NOMO-1 treated with DMSO at 0.1 percent for 48 hours (cell line): Measurements from ENCODE around the gene UGDH.
A peak's percentile ranks its signal among the peaks of the same experiment; 100 is the strongest.
"Not testable (repeated sequence)": the region's sequence is repeated elsewhere in the genome, so short reads cannot be mapped to it uniquely, and the experiment has no call there.

Experiments used
- DNase-seq: peaks from one replicate; lab custom pipeline; 2025; ENCODE audit not compliant: unreplicated experiment; lab: John Stamatoyannopoulos, UW

UGDH gene

DNA sequence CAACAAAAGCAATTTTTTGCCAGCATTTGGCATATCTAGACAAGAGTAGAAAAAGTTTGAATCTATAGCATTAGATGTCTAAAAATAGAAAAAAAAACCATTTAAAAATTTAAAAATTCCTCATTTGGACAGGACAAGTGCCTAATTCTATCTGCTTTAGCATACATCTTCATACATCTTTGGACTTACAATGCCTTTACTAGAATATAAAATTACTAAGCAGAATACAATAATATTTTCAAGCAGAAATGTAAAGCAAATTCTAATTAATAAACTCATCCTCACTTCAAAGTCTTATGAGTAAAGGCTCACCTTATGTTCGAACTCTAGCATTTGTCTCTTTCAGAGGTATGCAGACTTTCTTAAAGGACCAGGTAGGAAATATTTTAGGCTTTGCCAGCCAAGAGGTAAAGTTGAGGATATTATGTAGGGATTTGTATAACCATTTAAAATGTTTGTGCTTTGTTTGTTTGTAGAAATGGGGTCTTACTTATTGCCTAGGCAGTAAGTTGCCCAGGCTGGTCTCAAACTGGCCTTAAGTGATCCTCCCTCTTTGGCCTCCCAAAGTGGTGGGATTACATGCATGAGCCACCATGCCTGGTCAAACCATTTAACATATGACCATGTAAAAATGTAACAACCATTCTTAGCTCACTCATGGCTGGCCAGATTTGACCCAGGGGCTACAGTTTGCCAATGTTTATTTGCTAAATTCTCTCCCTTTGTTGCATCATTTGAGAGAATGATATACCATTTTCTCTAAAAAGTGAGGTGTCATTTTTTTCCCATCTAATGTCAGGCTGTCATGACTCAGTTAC lies 29.1 kb downstream of the UGDH start:
- DNase-seq, result no peak

DNA sequence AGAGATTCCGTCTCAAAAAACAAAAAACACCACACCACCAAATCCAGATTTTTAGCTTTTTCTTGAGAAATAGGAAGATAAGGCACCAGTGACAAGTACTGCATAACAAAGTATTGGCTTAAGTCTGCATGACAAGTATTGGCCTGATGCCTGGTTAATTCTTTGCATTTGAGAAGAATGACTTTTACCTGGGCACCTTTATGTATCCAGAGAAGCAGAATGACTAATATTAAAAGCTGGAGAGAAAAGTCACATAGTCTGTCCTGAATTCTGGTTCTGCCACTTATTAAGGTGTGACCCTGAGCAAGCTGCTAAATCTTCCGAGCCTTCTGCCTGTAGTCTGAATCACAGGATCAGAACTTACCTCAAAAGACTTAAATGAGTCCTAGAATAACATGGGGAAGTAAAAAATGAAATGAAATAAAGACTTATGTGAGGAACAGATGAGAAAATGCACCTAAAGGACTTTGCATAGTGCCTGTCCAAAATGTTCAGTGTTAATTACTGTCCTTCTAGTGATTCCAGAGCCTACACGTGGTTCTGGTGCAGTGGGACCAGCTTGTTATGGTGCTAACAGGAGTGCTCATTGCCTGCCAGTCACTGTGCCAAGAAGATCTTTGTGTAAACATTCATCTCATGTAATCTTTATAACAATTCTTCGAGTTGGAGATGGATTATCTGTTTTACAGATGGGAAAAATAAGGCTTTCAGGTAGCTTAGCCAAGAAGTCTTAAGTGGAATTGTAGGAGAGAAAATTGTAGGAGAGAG lies 31.6 kb downstream of the UGDH start:
- no peak for DNase-seq

DNA sequence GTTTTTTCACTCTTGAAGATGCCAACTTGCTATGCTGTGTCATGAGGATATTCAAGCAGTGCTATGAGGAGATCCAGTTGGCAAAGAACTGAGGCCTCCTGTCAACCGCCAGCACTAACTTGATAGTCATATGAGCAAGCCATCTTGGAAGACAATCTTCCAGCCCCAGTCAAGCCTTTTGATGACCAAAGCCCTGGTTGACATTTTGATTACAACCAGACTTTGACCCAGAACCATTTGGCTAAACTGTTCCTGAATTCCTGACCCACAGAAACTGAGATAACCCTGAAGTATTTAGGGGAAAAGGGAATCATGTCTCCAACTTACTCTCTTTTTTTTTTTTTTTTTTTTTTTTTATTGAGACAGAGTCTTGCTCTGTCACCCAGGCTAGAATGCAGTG lies 32.9 kb downstream of the UGDH start:
- DNase-seq, result no peak

DNA sequence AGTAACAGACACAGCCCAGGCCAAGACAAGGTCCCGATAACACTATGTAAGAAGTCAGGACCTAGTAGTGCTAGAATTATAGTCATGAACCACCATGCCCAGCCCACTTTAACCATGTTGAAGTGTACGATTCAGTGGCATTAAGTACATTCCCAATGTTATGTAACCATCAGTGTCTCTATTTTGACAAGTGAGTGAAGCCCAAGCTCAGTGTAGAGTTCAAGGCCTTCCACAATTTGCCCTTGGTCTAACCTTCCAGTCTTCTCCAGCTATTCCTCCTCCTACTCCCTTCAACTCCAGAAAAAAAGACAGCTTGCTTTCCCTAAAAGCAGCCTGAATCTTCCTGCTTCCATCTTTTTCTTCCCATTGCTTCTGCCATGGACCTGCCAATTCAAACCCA lies 36.9 kb downstream of the UGDH start:
- no peak for DNase-seq

DNA sequence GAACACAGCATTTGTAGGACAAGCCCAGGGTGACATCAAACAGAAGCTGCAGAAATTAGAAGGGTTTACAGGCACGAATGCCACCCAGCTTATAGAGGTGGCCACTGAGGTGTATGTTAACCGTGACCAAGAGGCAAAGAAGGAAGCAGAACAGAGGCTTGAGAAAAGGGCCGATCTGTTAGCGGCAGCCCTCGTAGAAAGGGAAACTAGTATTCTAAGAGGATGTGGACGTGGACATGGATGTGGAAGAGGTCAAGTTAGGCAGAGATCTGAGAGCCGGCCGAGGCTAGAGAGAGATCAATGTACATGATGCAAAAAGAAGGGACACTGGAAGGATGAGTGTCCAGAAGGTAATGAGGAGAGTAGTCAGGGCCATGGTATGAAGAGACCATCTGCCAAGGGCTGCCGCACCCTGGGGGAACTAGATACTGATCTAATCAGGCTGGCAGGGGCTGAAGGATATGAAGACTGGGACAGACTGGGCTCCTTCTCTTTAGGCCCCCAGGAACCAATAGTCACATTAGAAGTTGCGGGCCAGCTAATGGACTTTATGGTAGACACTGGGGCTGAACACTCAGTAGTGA lies 40.9 kb downstream of the UGDH start:
- peak; percentile 14 for DNase-seq

DNA sequence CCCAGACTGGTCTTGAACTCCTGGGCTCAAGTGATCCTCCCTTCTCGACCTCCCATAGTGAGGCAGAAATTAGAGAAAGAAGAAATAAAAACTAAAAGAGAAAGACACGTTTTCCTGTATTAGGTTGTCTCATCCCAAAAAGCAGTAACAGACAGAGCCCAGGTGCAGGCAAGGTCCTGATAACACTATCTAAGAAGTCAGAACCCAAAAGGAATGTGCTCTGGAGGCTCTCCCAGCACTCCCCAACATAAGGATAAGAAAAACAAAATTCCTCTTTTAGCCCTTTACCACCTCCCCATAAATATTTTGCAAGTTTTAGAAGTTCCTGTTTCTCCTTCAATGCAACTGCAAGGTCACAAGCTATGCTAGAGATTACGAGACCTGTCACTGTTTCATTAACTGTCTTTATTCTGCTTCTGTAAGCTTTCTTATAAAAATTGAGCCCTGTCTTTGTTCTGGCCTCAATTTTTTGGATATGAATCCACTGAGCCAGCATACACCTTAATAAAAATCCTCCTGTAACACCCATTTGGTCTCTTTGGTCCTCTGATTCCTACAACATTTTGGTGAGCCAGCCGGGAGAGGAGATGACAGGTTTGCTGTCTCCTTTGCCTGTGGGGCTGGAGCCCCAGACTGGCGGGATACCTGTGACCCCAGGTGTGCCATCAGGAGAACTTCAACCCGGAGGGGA lies 42.5 kb downstream of the UGDH start:
- peak; percentile 80 for DNase-seq

DNA sequence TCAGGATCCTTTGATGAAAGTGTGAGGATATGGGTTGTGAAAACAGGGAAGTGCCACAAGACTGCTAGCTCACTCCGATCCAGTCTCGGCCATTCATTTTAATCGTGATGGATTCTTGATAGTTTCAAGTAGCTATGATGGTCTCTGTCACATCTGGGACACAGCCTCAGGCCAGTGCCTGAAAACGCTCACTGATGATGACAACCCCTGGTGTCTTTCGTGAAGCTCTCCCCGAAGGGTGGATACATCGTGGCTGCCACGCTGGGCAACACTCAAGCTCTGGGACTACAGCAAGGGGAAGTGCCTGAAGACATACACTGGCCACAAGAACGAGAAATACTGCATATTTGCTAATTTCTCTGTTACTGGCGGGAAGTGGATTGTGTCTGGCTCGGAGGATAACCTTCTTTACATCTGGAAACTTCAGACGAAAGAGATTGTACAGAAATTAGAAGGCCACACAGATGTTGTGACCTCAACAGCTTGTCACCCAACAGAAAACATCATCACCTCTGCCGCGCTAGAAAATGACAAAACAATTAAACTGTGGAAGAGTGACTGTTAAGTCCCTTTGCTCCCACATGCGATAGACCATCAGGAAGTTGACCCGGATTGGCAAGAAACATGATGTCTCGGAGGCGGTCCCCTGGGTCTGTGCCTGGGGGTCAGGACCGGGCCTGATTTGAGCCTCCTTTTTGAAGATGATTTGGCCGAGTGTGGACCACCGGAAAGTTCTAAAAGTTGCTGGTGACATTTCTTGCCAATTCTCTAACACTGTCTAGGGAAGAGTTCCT lies 46.1 kb downstream of the UGDH start:
- DNase-seq, result peak; percentile 80

DNA sequence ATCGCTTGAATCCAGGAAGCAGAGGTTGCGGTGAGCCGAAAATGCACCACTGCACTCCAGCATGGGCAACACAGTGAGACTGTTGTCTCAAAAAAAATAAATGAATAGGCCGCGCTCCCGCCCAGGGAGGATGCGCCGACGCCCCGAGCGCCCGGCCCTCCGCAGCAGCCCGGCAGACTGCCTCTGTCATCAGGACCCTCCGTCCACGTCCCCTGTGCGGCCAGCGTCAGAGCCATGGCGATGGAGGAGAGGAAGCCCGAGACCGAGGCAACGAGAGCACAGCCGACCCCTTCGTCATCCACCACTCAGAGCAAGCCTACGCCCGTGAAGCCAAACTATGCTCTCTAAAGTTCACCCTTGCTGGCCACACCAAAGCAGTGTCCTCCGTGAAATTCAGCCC lies 47.0 kb downstream of the UGDH start:
- DNase-seq, result no peak

DNA sequence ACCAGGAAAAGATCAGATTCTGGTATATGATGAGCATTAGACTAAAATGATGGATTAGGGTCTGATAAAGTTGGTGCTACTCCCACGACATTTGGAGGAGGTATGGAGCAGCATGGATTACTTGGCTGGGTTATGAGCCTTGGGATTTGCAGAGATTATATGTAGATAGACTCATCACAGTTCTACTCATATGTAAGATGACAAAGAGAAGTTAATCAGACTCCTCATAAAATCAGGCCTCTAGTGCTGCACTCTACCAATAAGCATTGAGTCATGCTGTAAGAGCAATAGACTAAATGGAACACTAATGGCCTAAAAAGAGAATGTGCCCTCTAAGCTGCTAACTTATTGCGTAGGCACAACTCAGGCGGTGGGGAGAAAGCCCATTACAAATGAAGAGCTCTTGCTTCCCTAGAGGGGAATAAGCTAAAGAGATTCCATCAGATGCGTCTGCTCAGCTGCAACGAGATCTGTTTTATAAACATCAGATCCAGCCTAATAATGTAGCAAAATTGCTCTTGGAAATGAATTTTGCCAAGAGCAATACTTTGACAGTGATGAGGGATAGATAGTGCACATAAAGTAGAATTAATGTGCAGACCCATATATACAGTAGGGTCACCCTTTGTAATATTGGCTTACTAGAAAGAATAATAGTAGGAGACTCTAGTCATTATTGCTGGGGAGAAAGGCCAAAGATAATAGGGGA lies 50.9 kb downstream of the UGDH start:
- no peak for DNase-seq

DNA sequence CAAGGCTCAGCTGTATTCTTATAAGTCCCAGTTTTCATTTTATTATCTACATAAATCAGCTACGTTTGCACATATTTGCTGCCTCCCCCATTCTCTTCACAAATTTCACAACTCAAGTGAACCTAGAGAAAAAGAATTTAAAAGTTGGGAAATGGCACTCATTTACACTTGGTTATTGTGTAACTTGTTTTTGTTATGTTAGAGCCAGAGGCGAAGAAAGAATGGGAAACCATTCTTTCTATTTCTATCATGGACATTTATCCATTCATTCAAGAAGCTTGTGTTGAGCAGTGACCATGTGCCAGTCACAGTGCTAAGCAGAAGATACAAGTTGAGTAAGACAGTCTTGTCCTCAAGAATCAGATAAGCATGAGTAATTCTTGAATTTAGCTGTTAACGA lies 54.8 kb downstream of the UGDH start:
- no peak for DNase-seq

DNA sequence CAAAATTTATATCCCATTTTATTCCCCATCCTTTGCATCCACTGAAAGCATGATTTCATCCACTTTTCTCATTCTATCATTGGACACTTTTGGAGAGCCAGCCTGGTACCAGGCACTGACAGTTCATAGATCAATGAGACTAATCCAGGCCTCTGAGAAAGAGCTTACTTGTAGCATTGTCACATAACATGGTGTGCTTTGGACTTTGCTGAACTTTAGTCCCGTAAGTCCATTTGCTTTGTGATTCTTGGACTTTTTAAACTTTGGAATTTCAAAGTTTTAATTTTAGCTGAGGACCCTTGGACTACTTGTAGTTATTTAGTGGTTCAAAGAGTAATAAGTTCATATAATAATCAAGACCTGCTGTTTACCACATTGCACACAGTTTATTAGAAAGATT lies 56.8 kb downstream of the UGDH start:
- DNase-seq, result no peak

DNA sequence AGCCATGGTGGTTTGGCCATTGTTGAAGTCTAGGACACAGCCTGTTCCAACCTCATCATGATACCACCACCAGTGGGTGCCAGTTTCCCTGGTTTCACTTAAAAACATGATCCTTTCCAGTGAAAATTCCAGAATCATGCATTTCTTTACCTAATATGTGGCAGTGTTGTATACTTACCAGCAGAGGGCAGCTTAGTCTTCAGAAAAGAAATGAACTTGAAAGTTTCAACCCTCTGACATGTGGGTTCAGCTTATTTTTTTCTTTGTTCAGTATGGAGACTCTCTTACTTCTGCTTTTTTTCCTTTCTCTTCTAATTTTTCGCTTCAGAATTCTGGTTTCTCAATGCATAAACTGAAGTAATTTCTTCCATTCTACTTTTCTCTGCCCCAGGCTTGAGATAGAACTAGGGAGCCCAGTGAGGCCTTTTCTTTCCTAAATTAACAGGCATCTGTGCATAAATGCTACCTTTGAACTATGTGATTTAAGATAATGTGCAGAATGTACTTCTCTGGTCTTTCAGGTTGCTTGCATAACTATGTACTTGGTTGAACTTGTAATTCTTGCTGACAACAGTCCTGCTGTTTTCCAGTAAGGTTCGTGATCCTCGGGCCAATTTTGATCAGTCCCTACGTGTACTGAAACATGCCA lies 57.7 kb downstream of the UGDH start:
- DNase-seq, result peak; percentile 95

DNA sequence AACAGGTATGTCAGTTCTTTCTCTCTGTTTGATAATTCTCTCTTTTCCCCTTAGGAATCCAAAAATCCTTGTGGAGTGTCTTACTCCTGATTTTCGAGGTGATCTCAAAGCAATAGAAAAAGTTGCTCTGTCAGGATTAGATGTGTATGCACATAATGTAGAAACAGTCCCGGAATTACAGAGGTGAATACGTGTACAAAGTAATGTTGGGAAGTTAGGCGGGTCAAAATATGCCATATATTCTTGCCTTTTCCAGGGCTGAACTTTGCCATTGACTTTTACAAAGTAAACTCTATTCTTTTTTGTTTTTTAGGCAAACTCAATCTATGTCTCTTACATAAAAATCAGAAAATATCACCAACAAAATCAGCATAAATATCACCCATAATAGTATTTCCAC lies 59.8 kb downstream of the UGDH start:
- DNase-seq, result no peak

DNA sequence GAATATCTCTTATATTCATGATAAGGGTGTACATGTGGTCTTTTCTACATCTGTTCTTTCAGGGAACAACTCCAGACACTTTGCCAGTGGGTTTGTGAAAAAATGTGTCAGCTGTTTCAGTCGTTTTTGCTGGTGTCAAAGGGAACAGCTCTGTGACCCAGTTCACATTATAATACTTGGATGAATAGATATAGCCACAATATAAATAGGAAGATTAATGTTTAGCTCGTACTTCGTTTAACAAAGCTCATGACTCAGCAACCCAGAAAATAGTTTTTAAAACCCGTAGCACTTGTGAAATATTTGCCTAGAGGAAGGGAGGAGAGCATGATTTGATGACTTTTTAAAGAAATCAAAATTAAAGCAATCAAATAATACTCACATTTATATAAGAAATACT lies 60.5 kb downstream of the UGDH start:
- DNase-seq, result no peak

DNA sequence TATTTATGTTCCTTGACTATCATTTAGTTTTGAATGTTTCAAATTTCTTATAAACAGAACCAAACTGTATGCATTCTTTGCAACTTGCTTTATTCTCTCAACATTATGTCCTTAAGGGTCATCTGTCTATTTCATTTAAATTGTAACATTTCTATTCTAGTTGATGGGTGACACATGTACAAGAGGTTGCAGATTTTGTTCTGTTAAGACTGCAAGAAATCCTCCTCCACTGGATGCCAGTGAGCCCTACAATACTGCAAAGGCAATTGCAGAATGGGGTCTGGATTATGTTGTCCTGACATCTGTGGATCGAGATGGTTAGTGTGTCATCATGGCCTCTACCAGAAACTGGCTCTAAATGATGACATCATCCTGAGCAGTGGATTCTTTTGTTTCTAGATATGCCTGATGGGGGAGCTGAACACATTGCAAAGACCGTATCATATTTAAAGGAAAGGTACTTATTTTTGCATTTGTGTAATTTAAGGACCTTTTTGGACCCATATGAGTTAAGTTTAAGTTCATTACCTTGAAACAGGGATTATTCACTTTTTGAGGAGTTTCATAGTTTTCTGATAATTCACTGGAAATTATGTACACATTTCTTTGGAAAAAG lies 62.2 kb downstream of the UGDH start:
- peak; percentile 40 for DNase-seq

DNA sequence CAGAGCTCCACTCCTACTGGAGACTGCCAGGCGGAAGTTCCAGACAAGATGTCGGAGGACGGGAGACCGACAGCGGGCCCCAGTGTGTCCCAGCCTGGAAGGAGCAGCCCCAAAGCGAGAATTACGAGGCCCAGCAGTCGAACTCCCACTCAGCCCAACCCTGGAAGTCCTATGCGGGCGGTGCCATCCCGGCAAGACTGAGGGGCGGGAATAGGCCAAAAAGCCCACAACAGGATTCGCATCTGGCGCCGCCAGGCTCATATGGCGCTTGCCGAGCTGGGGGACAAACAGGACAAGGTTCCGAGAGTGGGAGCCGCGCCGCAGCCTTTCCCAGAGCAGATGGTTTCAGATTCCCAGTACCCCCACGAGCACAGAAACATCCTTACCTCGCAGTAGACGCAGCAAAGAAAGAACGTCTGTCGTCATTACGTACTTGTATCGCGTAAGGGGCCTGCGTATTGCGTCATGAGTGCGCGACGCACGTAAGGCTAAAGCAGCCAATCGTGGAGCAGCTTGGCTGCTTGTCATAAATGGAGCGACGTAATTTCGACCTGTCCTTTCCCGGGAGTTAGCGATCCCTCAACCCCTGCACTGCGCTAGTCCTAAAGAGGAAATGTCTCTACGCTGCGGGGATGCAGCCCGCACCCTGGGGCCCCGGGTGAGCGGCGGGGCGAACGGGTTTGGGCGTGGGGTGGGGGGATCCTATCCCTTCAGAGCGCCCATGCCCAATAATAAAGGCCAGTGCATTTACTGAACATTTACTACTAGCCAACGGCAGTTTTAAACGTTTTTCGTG lies 68.5 kb downstream of the UGDH start, which contains the start of the genes LIAS and RPL9:
Gene LIAS (plus strand): TSS at position 552 of the 796 bp plus-strand sequence. CDS start 62 bp downstream, at position 614.
Gene RPL9 (minus strand): TSS at position 418 of the 796 bp plus-strand sequence. CDS start 483 bp downstream, outside the sequence.
- peak; percentile 94 for DNase-seq

DNA sequence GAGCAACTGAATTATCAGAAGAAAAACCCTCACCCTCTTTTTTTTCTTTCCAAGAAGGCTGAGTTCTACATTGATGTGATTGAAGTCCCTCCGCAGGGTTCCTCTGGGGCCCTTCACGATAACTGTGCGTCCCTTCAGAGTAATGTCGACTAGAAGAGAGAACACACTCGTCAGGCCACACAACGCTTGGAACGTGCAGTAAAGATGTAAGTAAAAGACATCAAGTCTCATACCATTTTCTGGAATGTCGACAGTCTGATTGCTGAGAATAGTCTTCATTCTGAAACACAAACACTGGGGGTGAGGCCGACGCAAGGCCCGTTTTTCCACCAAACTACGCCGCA lies 69.1 kb downstream of the UGDH start:
- DNase-seq, result not testable (repeated sequence)
